HCT116 (cell line): ENCODE results near the gene HIVEP3. TPM values are rescaled to one million over a fixed set of nuclear protein-coding genes. Genes with fewer than 3 reads are reported as not detected.

ENCODE experiments used
- ATAC-seq: fragments of 200-7000 bp; cut with Tn5 transposase; 2 replicates; pipeline ENCODE4 v1.9.1; 2020; ENCODE audit warnings: mild to moderate bottlenecking, moderate library complexity
- BruUV-seq: library from RNA; stranded (reverse); fragments of 400-500 nt; replicated peaks from 2 replicates; lab custom pipeline; 2021; lab: Mats Ljungman, UMichigan
- CTCF ChIA-PET: fragments of 300-600 bp; sonication (Branson Sonifier 250); formaldehyde crosslinking; loops from one replicate; lab custom pipeline; 2021; ENCODE audit warnings: antibody characterized with exemption; lab: Charles Lee
- POLR2A ChIA-PET: fragments of 300-600, 350-600 bp; sonication (Branson Sonifier 250); formaldehyde crosslinking; loops from one replicate; lab custom pipeline; 2021; ENCODE audit warnings: antibody characterized with exemption; lab: Charles Lee
- RAD21 ChIA-PET, 2 experiments: fragments of 300-600 bp; sonication (Branson Sonifier 250); formaldehyde crosslinking; loops; one replicate each; lab custom pipeline; 2023; ENCODE audit warnings: low total read pairs in 2 of 2; ENCODE audit not compliant: uncharacterized antibody in 2 of 2, unreplicated experiment in 2 of 2, low non-redundant PET in 1 of 2; lab: Charles Lee
- DNase-seq: peaks from one replicate; pipeline ENCODE4 v3.0.0-alpha.2; 2010; ENCODE audit warnings: low read depth, low spot score
- H2AFZ ChIP-seq: fragments of 200-600 bp; shearing (Covaris generic), sonication (generic); 2 replicates; pipeline ENCODE4 v1.6.1; 2017; ENCODE audit warnings: low read depth, mixed run types, mixed read lengths, antibody characterized with exemption, low read length; ENCODE audit not compliant: poor library complexity, severe bottlenecking
- H3K27ac ChIP-seq: 2 replicates; pipeline ENCODE4 v1.5.1; 2012; ENCODE audit warnings: low read depth, low read length
- H3K27me3 ChIP-seq: fragments of 200-600 bp; sonication (generic); 2 replicates; pipeline ENCODE4 v1.6.1; 2016; ENCODE audit warnings: mixed run types, low read length, mixed read lengths; ENCODE audit not compliant: insufficient read depth
- H3K36me3 ChIP-seq, 2 experiments: fragments of 200-500 bp in 1 of 2; fragments of 200-600 bp in 1 of 2; sonication (Bioruptor generic) in 1 of 2; sonication (generic) in 1 of 2; 2 replicates each; pipeline versions ENCODE4 v1.5.1 to v1.6.1; 2014 to 2016; ENCODE audit warnings: low read length in 2 of 2, inconsistent platforms in 1 of 2, mixed read lengths in 1 of 2, mixed run types in 1 of 2; ENCODE audit not compliant: insufficient read depth in 2 of 2, control insufficient read depth in 1 of 2
- H3K4me1 ChIP-seq, 2 experiments: fragments of 200-600 bp in 1 of 2; sonication (generic) in 1 of 2; 2 replicates each; pipeline versions ENCODE4 v1.5.1 to v1.6.1; 2012 to 2017; ENCODE audit warnings: low read length in 2 of 2, inconsistent platforms in 1 of 2, mild to moderate bottlenecking in 1 of 2, mixed read lengths in 1 of 2, mixed run types in 1 of 2, moderate library complexity in 1 of 2; ENCODE audit not compliant: insufficient read depth in 2 of 2, control insufficient read depth in 1 of 2
- H3K4me2 ChIP-seq: fragments of 200-600 bp; sonication (generic); 2 replicates; pipeline ENCODE4 v1.6.1; 2017; ENCODE audit warnings: mixed run types, low read length, mixed read lengths
- H3K4me3 ChIP-seq, 2 experiments: fragments of 200-600 bp in 1 of 2; sonication (generic) in 1 of 2; replicated peaks in 1 of 2; 2 replicates each; pipeline ENCODE4 v1.5.1; 2011 to 2016; ENCODE audit warnings: low read length in 2 of 2, control low read depth in 1 of 2, low read depth in 1 of 2, mild to moderate bottlenecking in 1 of 2, mixed read lengths in 1 of 2, mixed run types in 1 of 2
- H3K79me2 ChIP-seq: fragments of 200-600 bp; sonication (generic); 2 replicates; pipeline ENCODE4 v1.6.1; 2017; ENCODE audit warnings: mild to moderate bottlenecking, mixed run types, low read length, moderate library complexity, mixed read lengths; ENCODE audit not compliant: insufficient read depth
- H3K9ac ChIP-seq: fragments of 200-600 bp; sonication (generic); 2 replicates; pipeline ENCODE4 v1.6.1; 2016; ENCODE audit warnings: low read length, mixed read lengths
- H3K9me2 ChIP-seq: fragments of 200-600 bp; sonication (generic), shearing (Covaris generic); 2 replicates; pipeline ENCODE4 v1.6.1; 2017; ENCODE audit warnings: mixed run types, mild to moderate bottlenecking, moderate library complexity; ENCODE audit not compliant: insufficient read depth
- H3K9me3 ChIP-seq, 2 experiments: fragments of 200-500 bp in 1 of 2; fragments of 200-600 bp in 1 of 2; sonication (Bioruptor generic) in 1 of 2; sonication (generic) in 1 of 2; 2 replicates each; pipeline ENCODE4 v1.6.1; 2014 to 2017; ENCODE audit warnings: low read length in 2 of 2, mixed read lengths in 2 of 2, inconsistent platforms in 1 of 2, low read depth in 1 of 2, mild to moderate bottlenecking in 1 of 2, mixed run types in 1 of 2, moderate library complexity in 1 of 2; ENCODE audit not compliant: control insufficient read depth in 1 of 2, insufficient read depth in 1 of 2
- H4K20me1 ChIP-seq: fragments of 200-600 bp; sonication (generic), shearing (Covaris generic); 2 replicates; pipeline ENCODE4 v1.6.1; 2017; ENCODE audit warnings: mixed run types, mild to moderate bottlenecking, moderate library complexity; ENCODE audit not compliant: insufficient read depth
- CTCF ChIP-seq, 3 experiments: fragments of 200-600 bp in 1 of 3; sonication (generic) in 1 of 3; IDR thresholded peaks in 2 of 3; conservative IDR thresholded peaks in 1 of 3; 2 replicates each; pipeline ENCODE4 v1.5.1; 2012 to 2017; ENCODE audit warnings: low read depth in 2 of 3, low read length in 2 of 3, antibody characterized with exemption in 1 of 3, borderline replicate concordance in 1 of 3, control low read depth in 1 of 3, mild to moderate bottlenecking in 1 of 3, mixed read lengths in 1 of 3, mixed run types in 1 of 3, moderate library complexity in 1 of 3; ENCODE audit not compliant: insufficient read depth in 1 of 3
- EGR1 ChIP-seq: IDR thresholded peaks from 2 replicates; pipeline ENCODE4 v1.6.1; 2012; ENCODE audit warnings: low read depth
- ELF1 ChIP-seq: IDR thresholded peaks from 2 replicates; pipeline ENCODE4 v1.6.1; 2012; ENCODE audit warnings: low read depth, borderline replicate concordance
- EZH2 ChIP-seq: fragments of 200-600 bp; sonication (generic); IDR thresholded peaks from 2 replicates; pipeline ENCODE4 v1.6.1; 2017; ENCODE audit warnings: antibody characterized with exemption, mixed run types
- FOSL1 ChIP-seq: IDR thresholded peaks from 2 replicates; pipeline ENCODE4 v1.6.1; 2012; ENCODE audit warnings: low read depth
- JUND ChIP-seq: IDR thresholded peaks from 2 replicates; pipeline ENCODE4 v1.6.1; 2012
- POLR2AphosphoS5 ChIP-seq: IDR thresholded peaks from 2 replicates; pipeline ENCODE4 v1.6.1; 2011; ENCODE audit warnings: mild to moderate bottlenecking, low read depth, low read length, moderate library complexity
- RAD21 ChIP-seq: IDR thresholded peaks from 2 replicates; pipeline ENCODE4 v1.6.1; 2012; ENCODE audit warnings: low read depth, mild to moderate bottlenecking
- REST ChIP-seq: IDR thresholded peaks from 2 replicates; pipeline ENCODE4 v1.6.1; 2012; ENCODE audit warnings: low read depth
- SIN3A ChIP-seq: IDR thresholded peaks from 2 replicates; pipeline ENCODE4 v1.6.1; 2012; ENCODE audit warnings: low read depth
- SP1 ChIP-seq: IDR thresholded peaks from 2 replicates; pipeline ENCODE4 v1.6.1; 2012; ENCODE audit warnings: low read depth
- SRF ChIP-seq: IDR thresholded peaks from 2 replicates; pipeline ENCODE4 v1.6.1; 2012; ENCODE audit warnings: low read depth
- ZFX ChIP-seq: fragments of 450-650 bp; IDR thresholded peaks from 2 replicates; pipeline ENCODE4 v1.6.1; 2017
- intact Hi-C: fragments of 100-400 bp; cut with micrococcal nuclease; formaldehyde crosslinking; loops from 2 replicates; pipeline ENCODE4 v1.10.0; 2022
- total RNA-seq: library from RNA; stranded (reverse); gene quantifications from one replicate; pipeline ENCODE4 v1.2.1, GENCODE V29; 2021; ENCODE audit not compliant: unreplicated experiment

HIVEP3 gene
- total RNA-seq, 1 experiment from 2014 or later: 7.1 TPM

GRCh38 chr1:41629141-41629540 lies 289.6 kb downstream of the HIVEP3 start:
- Histone ChIP-seq H3K4me3 (no peak overlapping the region), H3K79me2 (no peaks in the 10 kb centered on the region), H3K9me2 (no peaks in the 10 kb centered on the region), H3K9me3 (no peaks in the 10 kb centered on the region), H3K27ac (no peak overlapping the region), H2AFZ (no peak overlapping the region), H3K9ac (no peak overlapping the region), H4K20me1 (no peaks in the 10 kb centered on the region), H3K4me2 (no peak overlapping the region), H3K36me3 (no peaks in the 10 kb centered on the region), H3K4me1 (peaks cover 16 to 28% of the 10 kb centered on the region in 2 experiments), H3K27me3 (no peaks in the 10 kb centered on the region)
- CTCF ChIA-PET: no interaction called here
- BruUV-seq: no TSS peak
- ATAC-seq (no peak), DNase-seq (no peak)
- POLR2A ChIA-PET: no interaction called here
- RAD21 ChIA-PET: no interaction called here
- intact Hi-C loops: no loop called here
- TF ChIP-seq ZFX: no peak
- TF ChIP-seq SP1: no peak
- TF ChIP-seq FOSL1: no peak
- TF ChIP-seq ELF1: no peak
- no peak for TF ChIP-seq SIN3A

- RAD21 ChIA-PET: no interaction called here
- Histone ChIP-seq H3K4me3 (no peak overlapping the region), H3K27me3 (no peaks in the 10 kb centered on the region), H3K9me2 (no peaks in the 10 kb centered on the region), H3K79me2 (no peaks in the 10 kb centered on the region), H3K27ac (no peak overlapping the region), H3K9ac (peak overlapping the region; percentile 55; the same call in 1 of the 2 replicates), H2AFZ (no peak overlapping the region), H3K9me3 (no peaks in the 10 kb centered on the region), H3K4me2 (peak overlapping the region; percentile 77), H3K4me1 (peaks cover 22 to 39% of the 10 kb centered on the region in 2 experiments), H4K20me1 (no peaks in the 10 kb centered on the region), H3K36me3 (no peaks in the 10 kb centered on the region)
- intact Hi-C loops: no loop called here
- DNase-seq (no peak), ATAC-seq (peak; percentile 29; the same call in 1 of the 2 replicates)
- POLR2A ChIA-PET: no interaction called here
- CTCF ChIA-PET: no interaction called here
- no TSS peak for BruUV-seq
- TF ChIP-seq CTCF (IDR thresholded peaks at IDR 0.05 in 2 of 3, conservative IDR thresholded peaks at IDR 0.05 in 1 of 3; ENCODE audit: borderline replicate concordance in 1 of 3, insufficient read depth in 1 of 3, low read depth in 2 of 3, low read length in 2 of 3) (no peak), REST (no peak), FOSL1 (no peak), SRF (no peak), JUND (no peak), RAD21 (no peak), POLR2AphosphoS5 (no peak), SIN3A (no peak), EGR1 (no peak), ELF1 (no peak), EZH2 (no peak), ZFX (no peak)
Observed at GRCh38 chr1:41627491-41628280, 291.0 kb downstream of the HIVEP3 start.
